C4-2B (cell line): ENCODE results near the gene SPATS1.

Experiments
- CTCF ChIP-seq: fragments of 450-650 bp; conservative IDR thresholded peaks from 2 replicates; pipeline ENCODE4 v1.5.1; 2017; ENCODE audit warnings: mild to moderate bottlenecking
- ZFX ChIP-seq: fragments of 450-650 bp; IDR thresholded peaks from 2 replicates; pipeline ENCODE4 v1.6.1; 2017

GRCh38 chr6:44373051-44373450 lies 30.6 kb downstream of the SPATS1 start:
- TF ChIP-seq CTCF (no peak), ZFX (no peak)
